ENCODE data around the gene CLUH. TPM values are rescaled to one million over a fixed set of nuclear protein-coding genes. Genes with fewer than 3 reads are reported as not detected.

The CLUH gene
- total RNA-seq, 1 donor from 2014 or later = 53.6 TPM

DNA sequence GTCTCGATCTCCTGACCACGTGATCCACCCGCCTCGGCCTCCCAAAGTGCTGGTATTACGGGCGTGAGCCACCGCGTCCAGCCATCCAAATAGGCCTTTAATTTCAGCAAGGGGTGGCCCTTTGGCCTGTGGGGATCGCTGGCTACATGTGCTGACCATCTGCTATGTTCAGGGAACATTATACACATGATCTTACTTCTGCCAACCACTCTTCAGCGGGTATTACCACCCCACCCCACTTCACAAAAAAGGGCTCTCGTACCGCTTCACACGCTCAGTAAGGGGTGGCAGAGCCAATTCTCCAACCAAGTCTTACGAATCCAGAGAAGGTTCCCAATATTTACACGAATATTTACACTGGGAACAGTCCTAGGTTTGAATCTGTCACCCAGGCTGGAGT is 26.1 kb upstream of the CLUH start:
- no peak overlapping the region for H3K4me2 ChIP-seq (ENCODE audit: low read length)
- Mint-ChIP-seq H3K4me1 (ENCODE audit: low read depth, unreplicated experiment) (no peaks in the 10 kb centered on the region), H3K9me3 (ENCODE audit: unreplicated experiment) (no peaks in the 10 kb centered on the region), H3K27me3 (ENCODE audit: low read depth, unreplicated experiment) (peaks cover 12% of the 10 kb centered on the region), H3K4me3 (ENCODE audit: unreplicated experiment) (no peak overlapping the region), H3K27ac (ENCODE audit: unreplicated experiment) (no peak overlapping the region), H3K36me3 (ENCODE audit: low read depth, unreplicated experiment) (no peaks in the 10 kb centered on the region)
- no peaks in the 10 kb centered on the region for H3K27me3 ChIP-seq (ENCODE audit: insufficient read depth, low read length)
- H2AFZ ChIP-seq (ENCODE audit: low read depth, low read length) = no peak overlapping the region
- H3K27ac ChIP-seq (ENCODE audit: low read depth, low read length) = no peak overlapping the region
- H3K4me1 ChIP-seq (ENCODE audit: insufficient read depth, low read length) = no peaks in the 10 kb centered on the region
- H3K36me3 ChIP-seq (ENCODE audit: insufficient read depth, low read length) = no peaks in the 10 kb centered on the region
- no peak overlapping the region for H3K4me3 ChIP-seq (ENCODE audit: insufficient read depth, low read depth, low read length)
- FAIRE-seq (no peak), DNase-seq (ENCODE audit: low read depth) (no peak)
- TF ChIP-seq EZH2 (IDR thresholded peaks at IDR 0.05; ENCODE audit: insufficient read depth, low read length) (no peak), CTCF (IDR thresholded peaks at IDR 0.05; ENCODE audit: insufficient read depth, low read depth, low read length) (no peak)
- H3K79me2 ChIP-seq (ENCODE audit: insufficient read depth, low read length) = no peaks in the 10 kb centered on the region
- H4K20me1 ChIP-seq (ENCODE audit: insufficient read depth, low read length) = no peaks in the 10 kb centered on the region
- no peaks in the 10 kb centered on the region for H3K9me3 ChIP-seq (ENCODE audit: insufficient read depth, low read depth, low read length)
- no peak overlapping the region for H3K9ac ChIP-seq (ENCODE audit: low read length)

- no peaks in the 10 kb centered on the region for H3K36me3 Mint-ChIP-seq (ENCODE audit: low read depth, unreplicated experiment)
- no peaks in the 10 kb centered on the region for H3K36me3 ChIP-seq (ENCODE audit: insufficient read depth, low read length)
- no peaks in the 10 kb centered on the region for H3K79me2 ChIP-seq (ENCODE audit: insufficient read depth, low read length)
- no peaks in the 10 kb centered on the region for H3K9me3 ChIP-seq (ENCODE audit: insufficient read depth, low read depth, low read length)
- H3K27me3 Mint-ChIP-seq (ENCODE audit: low read depth, unreplicated experiment) = peaks cover 14% of the 10 kb centered on the region
- no peak overlapping the region for H3K27ac Mint-ChIP-seq (ENCODE audit: unreplicated experiment)
- no peaks in the 10 kb centered on the region for H3K9me3 Mint-ChIP-seq (ENCODE audit: unreplicated experiment)
- DNase-seq (ENCODE audit: low read depth) (no peak), FAIRE-seq (no peak)
- no peak overlapping the region for H3K4me2 ChIP-seq (ENCODE audit: low read length)
- no peaks in the 10 kb centered on the region for H3K27me3 ChIP-seq (ENCODE audit: insufficient read depth, low read length)
- H3K4me1 ChIP-seq (ENCODE audit: insufficient read depth, low read length) = no peaks in the 10 kb centered on the region
- H3K27ac ChIP-seq (ENCODE audit: low read depth, low read length) = no peak overlapping the region
- no peak overlapping the region for H3K4me3 Mint-ChIP-seq (ENCODE audit: unreplicated experiment)
- H3K9ac ChIP-seq (ENCODE audit: low read length) = no peak overlapping the region
- H4K20me1 ChIP-seq (ENCODE audit: insufficient read depth, low read length) = no peaks in the 10 kb centered on the region
- no peak overlapping the region for H2AFZ ChIP-seq (ENCODE audit: low read depth, low read length)
- no peak overlapping the region for H3K4me3 ChIP-seq (ENCODE audit: insufficient read depth, low read depth, low read length)
- no peaks in the 10 kb centered on the region for H3K4me1 Mint-ChIP-seq (ENCODE audit: low read depth, unreplicated experiment)
- TF ChIP-seq CTCF (IDR thresholded peaks at IDR 0.05; ENCODE audit: insufficient read depth, low read depth, low read length) = no peak
- TF ChIP-seq EZH2 (IDR thresholded peaks at IDR 0.05; ENCODE audit: insufficient read depth, low read length) = no peak
Observed at GRCh38 chr17:2736956-2737355, 25.4 kb upstream of the CLUH start.

- DNase-seq (ENCODE audit: low read depth) (no peak), FAIRE-seq (no peak)
- H3K27me3 ChIP-seq (ENCODE audit: insufficient read depth, low read length) = peaks cover under 1% of the 10 kb centered on the region
- H3K4me3 Mint-ChIP-seq (ENCODE audit: unreplicated experiment) = no peak overlapping the region
- H2AFZ ChIP-seq (ENCODE audit: low read depth, low read length) = no peak overlapping the region
- no peaks in the 10 kb centered on the region for H3K36me3 Mint-ChIP-seq (ENCODE audit: low read depth, unreplicated experiment)
- no peaks in the 10 kb centered on the region for H3K4me1 Mint-ChIP-seq (ENCODE audit: low read depth, unreplicated experiment)
- H3K9me3 ChIP-seq (ENCODE audit: insufficient read depth, low read depth, low read length) = no peaks in the 10 kb centered on the region
- no peak overlapping the region for H3K9ac ChIP-seq (ENCODE audit: low read length)
- no peaks in the 10 kb centered on the region for H3K36me3 ChIP-seq (ENCODE audit: insufficient read depth, low read length)
- H3K79me2 ChIP-seq (ENCODE audit: insufficient read depth, low read length) = no peaks in the 10 kb centered on the region
- no peak for TF ChIP-seq EZH2 (IDR thresholded peaks at IDR 0.05; ENCODE audit: insufficient read depth, low read length)
- no peak for TF ChIP-seq CTCF (IDR thresholded peaks at IDR 0.05; ENCODE audit: insufficient read depth, low read depth, low read length)
- no peaks in the 10 kb centered on the region for H3K4me1 ChIP-seq (ENCODE audit: insufficient read depth, low read length)
- no peaks in the 10 kb centered on the region for H3K9me3 Mint-ChIP-seq (ENCODE audit: unreplicated experiment)
- no peak overlapping the region for H3K4me3 ChIP-seq (ENCODE audit: insufficient read depth, low read depth, low read length)
- no peaks in the 10 kb centered on the region for H4K20me1 ChIP-seq (ENCODE audit: insufficient read depth, low read length)
- no peak overlapping the region for H3K4me2 ChIP-seq (ENCODE audit: low read length)
- H3K27me3 Mint-ChIP-seq (ENCODE audit: low read depth, unreplicated experiment) = peaks cover 15% of the 10 kb centered on the region
- H3K27ac ChIP-seq (ENCODE audit: low read depth, low read length) = no peak overlapping the region
- H3K27ac Mint-ChIP-seq (ENCODE audit: unreplicated experiment) = no peak overlapping the region
Observed at GRCh38 chr17:2735896-2736295, 24.3 kb upstream of the CLUH start.

All from astrocyte (in vitro differentiated cells and primary cell).